ENCODE results near the gene MRFAP1. TPM values are rescaled to one million over a fixed set of nuclear protein-coding genes. Genes with fewer than 3 reads are reported as not detected.
A peak's percentile ranks its signal among the peaks of the same experiment; 100 is the strongest.
"Not testable (repeated sequence)": the region's sequence is repeated elsewhere in the genome, so short reads cannot be mapped to it uniquely, and the experiment has no call there.

The MRFAP1 gene
- total RNA-seq, 1 experiment from 2014 or later = 131 TPM

- DNase-seq (ENCODE audit: low read depth) = no peak
Measured at GRCh38 chr4:6633091-6633906, 7.2 kb upstream of the MRFAP1 start.

- DNase-seq (ENCODE audit: low read depth) = no peak
Measured at GRCh38 chr4:6634746-6635145, 5.7 kb upstream of the MRFAP1 start.

GRCh38 chr4:6639137-6639680 is 1.3 kb upstream of the MRFAP1 start:
- DNase-seq (ENCODE audit: low read depth) = no peak

- peak; percentile 57 for DNase-seq (ENCODE audit: low read depth)
Measured at GRCh38 chr4:6641164-6641970, 882 bp downstream of the MRFAP1 start.

GRCh38 chr4:6641971-6642320 is 1.5 kb downstream of the MRFAP1 start:
- no peak for DNase-seq (ENCODE audit: low read depth)

- no peak for DNase-seq (ENCODE audit: low read depth)
Measured at GRCh38 chr4:6643141-6643847, 2.8 kb downstream of the MRFAP1 start.

GRCh38 chr4:6644792-6645530 is 4.5 kb downstream of the MRFAP1 start:
- no peak for DNase-seq (ENCODE audit: low read depth)

- no peak for DNase-seq (ENCODE audit: low read depth)
Measured at GRCh38 chr4:6647169-6647568, 6.7 kb downstream of the MRFAP1 start.

- no peak for DNase-seq (ENCODE audit: low read depth)
Measured at GRCh38 chr4:6647582-6648230, 7.2 kb downstream of the MRFAP1 start.

GRCh38 chr4:6649216-6649615 is 8.7 kb downstream of the MRFAP1 start:
- DNase-seq (ENCODE audit: low read depth) = no peak

- not testable (repeated sequence) for DNase-seq (ENCODE audit: low read depth)
Measured at GRCh38 chr4:6654211-6654610, 13.7 kb downstream of the MRFAP1 start.

GRCh38 chr4:6655291-6655690 is 14.8 kb downstream of the MRFAP1 start:
- DNase-seq (ENCODE audit: low read depth) = not testable (repeated sequence)

GRCh38 chr4:6655924-6656323 is 15.4 kb downstream of the MRFAP1 start:
- no peak for DNase-seq (ENCODE audit: low read depth)

- DNase-seq (ENCODE audit: low read depth) = no peak
Measured at GRCh38 chr4:6657242-6658208, 17.0 kb downstream of the MRFAP1 start.

GRCh38 chr4:6658209-6658595 is 17.7 kb downstream of the MRFAP1 start:
- DNase-seq (ENCODE audit: low read depth) = no peak

- no peak for DNase-seq (ENCODE audit: low read depth)
Measured at GRCh38 chr4:6658597-6659075, 18.2 kb downstream of the MRFAP1 start.

GRCh38 chr4:6659897-6660296 is 19.4 kb downstream of the MRFAP1 start:
- DNase-seq (ENCODE audit: low read depth) = no peak

GRCh38 chr4:6660430-6660829 is 19.9 kb downstream of the MRFAP1 start:
- DNase-seq (ENCODE audit: low read depth) = no peak

- no peak for DNase-seq (ENCODE audit: low read depth)
Measured at GRCh38 chr4:6662591-6662990, 22.1 kb downstream of the MRFAP1 start.

All from LHCN-M2 (cell line).